ENCODE measurements around the gene AIF1L.
A peak's percentile ranks its signal among the peaks of the same experiment; 100 is the strongest.

Gene AIF1L

GRCh38 chr9:131078427-131079366, 17.6 kb upstream of the AIF1L start:
- no peak for DNase-seq

GRCh38 chr9:131080589-131080988, 15.7 kb upstream of the AIF1L start:
- DNase-seq = no peak

GRCh38 chr9:131081868-131082267, 14.5 kb upstream of the AIF1L start:
- no peak for DNase-seq

- DNase-seq = no peak
These were observed 13.4 kb upstream of the AIF1L start for GRCh38 chr9:131082774-131083512.

GRCh38 chr9:131084661-131085369, 11.5 kb upstream of the AIF1L start:
- no peak for DNase-seq

GRCh38 chr9:131085370-131086122, 10.8 kb upstream of the AIF1L start:
- DNase-seq = no peak

GRCh38 chr9:131087354-131087893, 8.9 kb upstream of the AIF1L start:
- DNase-seq = no peak

GRCh38 chr9:131090025-131090787, 6.1 kb upstream of the AIF1L start:
- no peak for DNase-seq

- DNase-seq = no peak
These were observed 4.9 kb upstream of the AIF1L start for GRCh38 chr9:131091352-131091992.

- no peak for DNase-seq
These were observed 4.3 kb upstream of the AIF1L start for GRCh38 chr9:131092030-131092429.

GRCh38 chr9:131092548-131093440, 3.5 kb upstream of the AIF1L start:
- DNase-seq = no peak

GRCh38 chr9:131094015-131094414, 2.3 kb upstream of the AIF1L start:
- no peak for DNase-seq

- no peak for DNase-seq
These were observed 1.7 kb upstream of the AIF1L start for GRCh38 chr9:131094622-131095021.

- DNase-seq = no peak
These were observed 564 bp upstream of the AIF1L start for GRCh38 chr9:131095666-131096268.

GRCh38 chr9:131097126-131097947, 1.0 kb downstream of the AIF1L start:
- DNase-seq = no peak

GRCh38 chr9:131097948-131098278, 1.6 kb downstream of the AIF1L start:
- DNase-seq = no peak

GRCh38 chr9:131098391-131099101, 2.2 kb downstream of the AIF1L start:
- peak; percentile 51 for DNase-seq

GRCh38 chr9:131099102-131099606, 2.8 kb downstream of the AIF1L start:
- no peak for DNase-seq
